ENCODE data around the gene GMCL2. TPM values are rescaled to one million over a fixed set of nuclear protein-coding genes. Genes with fewer than 3 reads are reported as not detected.
"Not testable (repeated sequence)": the region's sequence is repeated elsewhere in the genome, so short reads cannot be mapped to it uniquely, and the experiment has no call there.

Gene GMCL2
- total and polyA plus RNA-seq, 12 donors = not detected

DNA sequence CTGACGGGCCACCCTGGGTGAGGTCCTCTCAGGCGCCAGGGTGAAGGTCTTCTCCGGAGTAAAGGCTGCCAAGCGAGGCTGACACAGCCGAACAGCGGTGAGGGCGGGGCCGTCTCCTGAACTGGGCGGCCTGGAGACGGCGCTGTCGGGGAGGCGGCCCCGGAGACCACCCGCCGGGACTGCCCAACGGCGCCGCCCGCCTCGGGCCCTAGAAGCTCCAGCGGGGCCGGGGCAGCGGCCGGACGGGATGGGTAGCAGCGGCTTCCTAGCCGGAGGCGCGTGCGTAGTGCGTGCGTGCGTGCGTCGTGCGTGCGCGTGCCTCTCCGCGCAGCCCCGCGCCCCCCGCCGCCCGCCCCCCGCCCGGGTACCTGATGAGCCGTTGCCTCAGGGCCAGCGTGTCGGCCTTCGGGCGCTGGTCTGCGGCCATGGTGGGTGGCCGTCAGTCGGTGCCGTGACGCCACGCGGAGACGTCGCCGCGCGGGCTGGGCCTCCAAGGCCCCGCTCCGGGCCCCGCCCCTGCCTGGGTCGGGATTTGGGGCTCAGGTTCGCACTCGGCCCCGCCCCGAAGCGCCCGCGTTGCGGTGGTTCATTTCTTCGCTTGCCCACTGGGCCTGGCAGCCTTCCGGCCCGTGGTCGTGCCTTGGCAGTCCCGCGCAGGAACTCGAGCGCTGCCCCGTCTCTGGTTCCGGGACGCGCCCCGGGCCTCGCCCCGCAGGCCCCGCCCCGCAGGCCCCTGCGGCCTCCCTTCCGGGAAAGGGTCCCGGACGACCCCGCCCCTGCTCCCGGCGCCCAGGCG lies 45.2 kb upstream of the GMCL2 start, which contains the start of gene PHYKPL:
Gene PHYKPL (minus strand): TSS at position 679 of the 796 bp plus-strand sequence. CDS start 252 bp downstream, at position 427.
- Histone ChIP-seq H3K4me1 (replicated peaks in 1 of 2) (peaks cover 25 to 47% of the 10 kb centered on the region in 2 donors), H3K4me3 (peak within 1 kb of the TSS; percentile 47 to 79 (median 70)), H3K27me3 (no peaks in the 10 kb centered on the region), H3K9me3 (replicated peaks in 1 of 3) (no peaks in the 10 kb centered on the region), H3K36me3 (replicated peaks in 1 of 2) (peaks cover 0 to 27% of the 10 kb centered on the region in 2 donors), H3K27ac (peak within 1 kb of the TSS; percentile 75 to 95 (median 92))
- DNase-seq = peak; percentile 76 to 86 (median 82)
- WGBS, 4 donors = 1 to 2% (median 1%) methylated on average over 18 to 102 of the region's 102 CpGs
- TF ChIP-seq, protein P1, sequence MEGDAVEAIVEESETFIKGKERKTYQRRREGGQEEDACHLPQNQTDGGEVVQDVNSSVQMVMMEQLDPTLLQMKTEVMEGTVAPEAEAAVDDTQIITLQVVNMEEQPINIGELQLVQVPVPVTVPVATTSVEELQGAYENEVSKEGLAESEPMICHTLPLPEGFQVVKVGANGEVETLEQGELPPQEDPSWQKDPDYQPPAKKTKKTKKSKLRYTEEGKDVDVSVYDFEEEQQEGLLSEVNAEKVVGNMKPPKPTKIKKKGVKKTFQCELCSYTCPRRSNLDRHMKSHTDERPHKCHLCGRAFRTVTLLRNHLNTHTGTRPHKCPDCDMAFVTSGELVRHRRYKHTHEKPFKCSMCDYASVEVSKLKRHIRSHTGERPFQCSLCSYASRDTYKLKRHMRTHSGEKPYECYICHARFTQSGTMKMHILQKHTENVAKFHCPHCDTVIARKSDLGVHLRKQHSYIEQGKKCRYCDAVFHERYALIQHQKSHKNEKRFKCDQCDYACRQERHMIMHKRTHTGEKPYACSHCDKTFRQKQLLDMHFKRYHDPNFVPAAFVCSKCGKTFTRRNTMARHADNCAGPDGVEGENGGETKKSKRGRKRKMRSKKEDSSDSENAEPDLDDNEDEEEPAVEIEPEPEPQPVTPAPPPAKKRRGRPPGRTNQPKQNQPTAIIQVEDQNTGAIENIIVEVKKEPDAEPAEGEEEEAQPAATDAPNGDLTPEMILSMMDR (IDR thresholded peaks at IDR 0.05) = peak in 1 of 6 experiments; percentile 7
- TF ChIP-seq POLR2A (IDR thresholded peaks at IDR 0.05) = peak in 1 of 2 donors; percentile 60
- intact Hi-C loops (cut with DNase I) = no loop called here

DNA sequence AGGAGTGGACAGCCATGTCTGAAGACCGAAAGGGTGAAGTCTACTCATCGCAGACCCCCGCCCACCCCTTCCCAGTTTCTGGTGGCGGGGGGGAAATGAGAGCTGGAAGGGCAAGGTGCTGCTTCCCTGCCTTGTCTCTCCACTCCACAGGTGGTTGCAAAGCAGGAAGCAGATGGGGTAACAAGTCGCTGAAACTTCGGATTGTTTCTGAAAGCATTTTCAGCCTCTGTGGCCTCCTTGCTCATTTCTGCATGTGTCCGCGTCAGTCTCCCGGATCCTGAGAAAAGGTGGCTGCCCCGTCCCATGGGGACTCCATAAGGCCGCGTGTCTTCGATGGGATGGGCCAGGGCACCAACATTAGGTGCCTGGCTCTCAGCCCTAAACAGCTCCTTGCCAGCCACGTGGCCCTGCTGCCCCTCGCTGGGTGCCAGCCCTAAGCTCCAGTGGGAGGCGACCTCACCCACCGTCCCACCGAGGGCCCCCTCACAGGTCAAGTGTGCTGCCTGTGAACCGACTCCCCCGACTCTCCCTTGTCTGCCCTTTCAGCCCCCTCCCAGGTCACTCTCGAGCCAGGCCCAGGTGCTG lies 44.5 kb upstream of the GMCL2 start:
- intact Hi-C loops (cut with DNase I) = no loop called here
- peaks cover 25 to 41% of the 10 kb centered on the region in 2 donors for H3K4me1 ChIP-seq (replicated peaks in 1 of 2)
- WGBS, 4 donors = 23 to 38% (median 27%) methylated on average over 17 to 21 of the region's 21 CpGs

DNA sequence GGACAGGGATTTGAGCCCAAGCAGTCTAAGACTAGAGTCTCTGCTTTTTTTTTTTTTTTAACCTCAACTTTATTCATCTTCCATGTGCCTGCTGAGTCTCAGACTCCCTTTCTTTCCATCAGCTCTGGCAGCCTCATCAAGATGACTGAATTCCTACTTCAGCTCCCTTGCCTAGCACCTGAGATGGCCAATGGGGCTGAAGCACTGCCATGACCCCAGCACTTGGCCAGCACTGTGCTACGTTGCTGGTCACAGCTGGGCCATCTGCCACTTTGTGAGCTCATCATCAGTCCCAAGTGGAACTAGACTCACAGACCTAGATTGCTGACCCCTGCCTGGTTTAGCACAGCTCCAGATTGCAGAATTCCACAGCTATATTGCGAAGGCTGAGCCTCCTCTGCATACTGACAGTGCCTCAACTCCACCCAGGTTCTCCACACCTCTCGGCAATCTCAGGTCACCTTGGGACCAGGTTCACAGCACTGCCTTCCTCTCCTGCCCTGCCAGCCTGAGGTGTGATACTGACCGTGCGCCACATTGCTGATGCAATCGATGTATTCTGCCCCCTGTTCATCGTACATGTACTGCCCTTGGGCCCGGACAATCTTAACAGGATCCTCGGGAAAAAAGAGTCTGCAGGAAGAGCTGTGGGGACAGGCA lies 43.8 kb upstream of the GMCL2 start:
- Histone ChIP-seq H3K9me3 (replicated peaks in 1 of 3) (no peaks in the 10 kb centered on the region), H3K27me3 (no peaks in the 10 kb centered on the region), H3K4me1 (replicated peaks in 1 of 2) (peaks cover 25 to 34% of the 10 kb centered on the region in 2 donors), H3K4me3 (peak overlapping the region in 2 of 4 donors; percentile 64 to 79), H3K27ac (peak overlapping the region in 4 of 5 donors; percentile 91 to 95 (median 93)), H3K36me3 (replicated peaks in 1 of 2) (peaks cover 0 to 27% of the 10 kb centered on the region in 2 donors)
- peak; percentile 68 to 91 (median 87) for DNase-seq
- peak in 1 of 2 donors; percentile 62 for TF ChIP-seq POLR2A (IDR thresholded peaks at IDR 0.05)
- TF ChIP-seq, protein P1 (IDR thresholded peaks at IDR 0.05) = no peak
- WGBS, 4 donors = 53 to 69% (median 59%) methylated on average over 5 to 9 of the region's 9 CpGs
- intact Hi-C loops (cut with DNase I) = no loop called here

More for the DNA sequence above, 44.5 kb upstream of the GMCL2 start:
- Histone ChIP-seq H3K9me3 (replicated peaks in 1 of 3) (no peaks in the 10 kb centered on the region), H3K27me3 (no peaks in the 10 kb centered on the region), H3K27ac (peak overlapping the region; percentile 75 to 95 (median 92)), H3K4me3 (peak overlapping the region; percentile 47 to 79 (median 70)), H3K36me3 (replicated peaks in 1 of 2) (peaks cover 0 to 27% of the 10 kb centered on the region in 2 donors)
- TF ChIP-seq, protein P1 (IDR thresholded peaks at IDR 0.05) = no peak
- no peak for TF ChIP-seq POLR2A (IDR thresholded peaks at IDR 0.05)
- DNase-seq = peak in 1 of 7 donors; percentile 41

DNA sequence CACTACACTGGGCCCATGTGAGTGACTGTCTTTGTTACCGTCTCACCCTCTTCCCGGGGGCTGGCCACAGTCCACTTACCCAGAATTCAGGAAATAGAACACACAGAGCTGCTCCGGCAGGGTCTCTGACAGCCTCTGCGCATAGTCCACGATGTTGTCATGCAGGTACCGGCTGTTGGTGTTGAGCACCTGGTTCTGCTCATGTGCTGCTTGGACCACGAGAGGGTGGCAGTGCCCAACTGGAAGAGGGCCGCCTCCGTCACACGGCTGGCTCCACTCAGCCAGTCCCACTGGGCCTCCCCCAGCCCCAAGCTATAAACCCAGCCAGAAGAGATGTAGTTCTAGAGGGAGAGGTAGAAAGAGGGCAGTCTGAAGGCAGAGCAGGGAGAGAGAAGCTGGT lies 42.7 kb upstream of the GMCL2 start:
- intact Hi-C loops (cut with DNase I) = no loop called here
- Histone ChIP-seq H3K4me3 (no peak overlapping the region), H3K4me1 (replicated peaks in 1 of 2) (peaks cover 25 to 26% of the 10 kb centered on the region in 2 donors), H3K27ac (no peak overlapping the region), H3K27me3 (no peaks in the 10 kb centered on the region), H3K36me3 (replicated peaks in 1 of 2) (peaks cover 0 to 27% of the 10 kb centered on the region in 2 donors), H3K9me3 (replicated peaks in 1 of 3) (no peaks in the 10 kb centered on the region)
- 87 to 100% (median 93%) methylated on average over 6 to 10 of the region's 10 CpGs for WGBS, 4 donors
- no peak for DNase-seq
- TF ChIP-seq, protein P1 (IDR thresholded peaks at IDR 0.05) = no peak
- TF ChIP-seq POLR2A (IDR thresholded peaks at IDR 0.05) = no peak

DNA sequence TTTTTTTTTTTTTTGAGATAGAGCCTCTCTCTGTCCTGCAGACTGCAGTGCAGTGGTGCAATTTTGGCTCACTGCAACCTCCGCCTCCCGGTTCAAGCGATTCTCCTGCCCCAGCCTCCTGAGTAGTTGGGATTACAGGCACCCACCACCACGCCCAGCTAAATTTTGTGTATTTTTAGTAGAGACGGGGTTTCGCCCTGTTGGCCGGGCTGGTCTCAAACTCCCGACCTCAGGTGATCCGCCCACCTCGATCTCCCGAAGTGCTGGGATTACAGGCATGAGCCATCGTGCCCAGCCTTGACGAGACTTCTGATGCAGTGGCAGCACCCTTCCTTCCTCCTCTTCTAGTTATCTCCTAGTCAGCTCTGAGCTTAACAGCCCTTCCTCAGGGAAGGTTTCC lies 41.9 kb upstream of the GMCL2 start:
- WGBS, 4 donors = 89 to 98% (median 97%) methylated on average over 11 to 13 of the region's 13 CpGs
- H3K4me3 ChIP-seq; H3K9me3 ChIP-seq (replicated peaks in 1 of 3); DNase-seq; H3K27me3 ChIP-seq; intact Hi-C loops (cut with DNase I); H3K27ac ChIP-seq: not testable (repeated sequence)
- H3K4me1 ChIP-seq (replicated peaks in 1 of 2) = peaks cover 24 to 25% of the 10 kb centered on the region in 2 donors
- peaks cover 0 to 27% of the 10 kb centered on the region in 2 donors for H3K36me3 ChIP-seq (replicated peaks in 1 of 2)
